ENCODE measurements around the gene NMT2.

GRCh38 chr10:15144788-15145187 lies 23.7 kb downstream of the NMT2 start:
- TF ChIP-seq, protein P1, sequence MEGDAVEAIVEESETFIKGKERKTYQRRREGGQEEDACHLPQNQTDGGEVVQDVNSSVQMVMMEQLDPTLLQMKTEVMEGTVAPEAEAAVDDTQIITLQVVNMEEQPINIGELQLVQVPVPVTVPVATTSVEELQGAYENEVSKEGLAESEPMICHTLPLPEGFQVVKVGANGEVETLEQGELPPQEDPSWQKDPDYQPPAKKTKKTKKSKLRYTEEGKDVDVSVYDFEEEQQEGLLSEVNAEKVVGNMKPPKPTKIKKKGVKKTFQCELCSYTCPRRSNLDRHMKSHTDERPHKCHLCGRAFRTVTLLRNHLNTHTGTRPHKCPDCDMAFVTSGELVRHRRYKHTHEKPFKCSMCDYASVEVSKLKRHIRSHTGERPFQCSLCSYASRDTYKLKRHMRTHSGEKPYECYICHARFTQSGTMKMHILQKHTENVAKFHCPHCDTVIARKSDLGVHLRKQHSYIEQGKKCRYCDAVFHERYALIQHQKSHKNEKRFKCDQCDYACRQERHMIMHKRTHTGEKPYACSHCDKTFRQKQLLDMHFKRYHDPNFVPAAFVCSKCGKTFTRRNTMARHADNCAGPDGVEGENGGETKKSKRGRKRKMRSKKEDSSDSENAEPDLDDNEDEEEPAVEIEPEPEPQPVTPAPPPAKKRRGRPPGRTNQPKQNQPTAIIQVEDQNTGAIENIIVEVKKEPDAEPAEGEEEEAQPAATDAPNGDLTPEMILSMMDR (conservative IDR thresholded peaks at IDR 0.05 in 1 of 2, IDR thresholded peaks at IDR 0.05 in 1 of 2; ENCODE audit: extremely low read depth in 1 of 2, insufficient read depth in 1 of 2, low read depth in 1 of 2, low read length in 2 of 2): no peak
- TF ChIP-seq EZH2 (IDR thresholded peaks at IDR 0.05; ENCODE audit: borderline replicate concordance, low read length): no peak
